NCI-H82 (cell line): Measurements from ENCODE around the gene FAT1.

ENCODE experiments used
- DNase-seq: peaks from one replicate; lab custom pipeline; 2025; lab: John Stamatoyannopoulos, UW

FAT1 gene

GRCh38 chr4:186755550-186756519, 32.2 kb upstream of the FAT1 start:
- no peak for DNase-seq

GRCh38 chr4:186754976-186755375, 31.3 kb upstream of the FAT1 start:
- DNase-seq, result no peak

- no peak for DNase-seq
Measured at GRCh38 chr4:186752325-186752724, 28.7 kb upstream of the FAT1 start.

GRCh38 chr4:186749611-186750281, 26.1 kb upstream of the FAT1 start:
- DNase-seq, result no peak

GRCh38 chr4:186746581-186746980, 22.9 kb upstream of the FAT1 start:
- no peak for DNase-seq

- DNase-seq, result no peak
Measured at GRCh38 chr4:186743261-186743660, 19.6 kb upstream of the FAT1 start.

- peak; percentile 58 for DNase-seq
Measured at GRCh38 chr4:186740822-186741221, 17.2 kb upstream of the FAT1 start.

- peak; percentile 78 for DNase-seq
Measured at GRCh38 chr4:186739802-186740434, 16.3 kb upstream of the FAT1 start.

- DNase-seq, result no peak
Measured at GRCh38 chr4:186739317-186739716, 15.7 kb upstream of the FAT1 start.

- DNase-seq, result no peak
Measured at GRCh38 chr4:186738421-186738820, 14.8 kb upstream of the FAT1 start.

- no peak for DNase-seq
Measured at GRCh38 chr4:186737427-186737826, 13.8 kb upstream of the FAT1 start.

- DNase-seq, result no peak
Measured at GRCh38 chr4:186736466-186736865, 12.8 kb upstream of the FAT1 start.

GRCh38 chr4:186734251-186734650, 10.6 kb upstream of the FAT1 start:
- peak; percentile 84 for DNase-seq

- DNase-seq, result no peak
Measured at GRCh38 chr4:186733778-186734177, 10.1 kb upstream of the FAT1 start.

- DNase-seq, result no peak
Measured at GRCh38 chr4:186730621-186731020, 7.0 kb upstream of the FAT1 start.

- no peak for DNase-seq
Measured at GRCh38 chr4:186729856-186730255, 6.2 kb upstream of the FAT1 start.

GRCh38 chr4:186728631-186729271, 5.1 kb upstream of the FAT1 start:
- no peak for DNase-seq

- no peak for DNase-seq
Measured at GRCh38 chr4:186727977-186728519, 4.4 kb upstream of the FAT1 start.

- DNase-seq, result no peak
Measured at GRCh38 chr4:186727169-186727976, 3.7 kb upstream of the FAT1 start.

- no peak for DNase-seq
Measured at GRCh38 chr4:186726426-186727168, 2.9 kb upstream of the FAT1 start.
